IPS DF 4.7 (cell line): ENCODE measurements around the gene MIB1.
"Not testable (repeated sequence)": the region's sequence is repeated elsewhere in the genome, so short reads cannot be mapped to it uniquely, and the experiment has no call there.

ENCODE experiments used
- DNase-seq: peaks from one replicate; pipeline ENCODE4 v3.0.0-alpha.2; 2013; ENCODE audit warnings: low spot score; ENCODE audit errors: extremely low read depth

The MIB1 gene

GRCh38 chr18:21743166-21743832 is 2.7 kb downstream of the MIB1 start:
- no peak for DNase-seq

GRCh38 chr18:21745231-21745630 is 4.6 kb downstream of the MIB1 start:
- DNase-seq: no peak

DNA sequence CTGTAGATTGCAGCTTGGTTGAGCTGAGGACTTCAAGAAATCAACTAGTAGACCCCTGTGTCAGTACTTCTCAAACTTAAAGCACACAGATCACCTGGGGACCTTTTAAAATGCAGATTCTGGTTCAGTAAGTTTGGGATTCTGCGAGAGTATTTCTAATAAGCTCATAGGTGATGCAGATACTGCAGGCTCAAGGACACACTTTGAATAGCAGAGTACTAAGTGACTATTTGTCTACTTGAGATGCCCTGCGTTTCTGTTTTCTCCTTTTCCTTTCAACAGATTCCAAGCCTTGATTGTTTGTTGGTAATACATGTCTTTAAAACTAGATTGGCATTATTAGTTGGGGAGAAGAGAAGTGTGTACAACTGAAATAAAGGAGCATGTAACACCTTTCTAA is 6.7 kb downstream of the MIB1 start:
- no peak for DNase-seq

DNA sequence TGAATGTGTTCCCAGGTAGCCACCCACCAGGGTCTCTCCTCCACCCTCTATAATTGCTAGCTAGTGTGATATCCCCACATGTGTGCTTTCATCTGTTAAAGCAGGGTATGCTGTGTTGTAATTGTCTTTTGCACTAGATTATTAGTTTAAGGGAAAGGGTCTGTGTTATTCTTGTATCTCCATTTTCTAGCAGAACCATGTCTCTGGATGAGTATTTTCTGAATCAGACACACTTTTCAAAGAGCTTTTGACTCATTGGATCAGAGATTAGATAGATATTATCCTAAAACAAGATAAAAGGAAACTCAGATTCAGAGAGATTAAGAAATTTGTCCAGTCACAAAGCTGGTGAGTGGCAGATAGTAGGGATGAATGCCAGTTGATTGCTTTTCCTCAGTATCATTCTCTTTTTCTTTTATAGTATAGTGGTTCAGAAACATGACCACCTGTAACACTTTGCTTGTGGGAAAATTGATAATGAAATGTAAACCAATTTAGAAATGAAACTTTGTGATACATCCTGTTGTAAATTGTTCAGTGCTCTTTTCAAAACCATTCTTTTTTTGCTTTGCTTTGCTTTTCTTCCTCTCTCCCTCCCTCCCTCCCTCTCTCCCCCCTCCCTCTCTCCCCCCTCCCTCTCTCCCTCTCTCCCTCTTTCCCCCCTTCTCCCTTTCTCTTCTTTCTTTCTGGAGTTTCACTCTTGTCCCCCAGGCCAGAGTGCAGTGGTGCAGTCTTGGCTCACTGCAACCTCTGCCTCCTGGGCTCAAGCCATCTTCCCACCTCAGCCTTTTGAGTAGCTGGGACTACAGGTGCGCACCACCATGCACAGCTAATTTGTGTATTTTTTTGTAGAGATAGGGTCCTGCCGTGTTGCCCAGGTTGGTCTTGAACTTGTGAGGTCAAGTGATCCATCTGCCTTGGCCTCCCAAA is 7.4 kb downstream of the MIB1 start:
- DNase-seq: no peak

DNA sequence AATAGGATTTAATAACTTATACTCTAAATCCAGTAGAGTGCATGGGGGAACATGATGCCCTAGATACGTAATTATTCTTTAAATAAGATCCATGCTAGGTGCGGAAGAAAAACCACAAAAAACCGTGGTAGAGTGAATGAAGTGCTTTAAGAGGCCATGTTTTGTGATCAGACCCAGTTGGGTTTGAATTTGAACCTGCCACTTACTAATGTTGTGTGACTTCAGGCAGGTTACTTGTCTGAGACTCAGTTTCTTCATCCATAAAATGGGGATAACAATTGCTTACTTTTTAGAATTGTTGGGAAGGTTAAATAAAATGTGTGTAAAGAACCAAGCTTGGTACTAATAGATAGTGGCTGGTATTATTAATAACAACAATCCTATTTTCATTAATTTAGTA is 17.2 kb downstream of the MIB1 start:
- DNase-seq: no peak

GRCh38 chr18:21759836-21760235 is 19.2 kb downstream of the MIB1 start:
- DNase-seq: no peak

GRCh38 chr18:21760321-21760720 is 19.7 kb downstream of the MIB1 start:
- DNase-seq: no peak

- no peak for DNase-seq
These were observed 21.0 kb downstream of the MIB1 start for GRCh38 chr18:21761471-21762115.

DNA sequence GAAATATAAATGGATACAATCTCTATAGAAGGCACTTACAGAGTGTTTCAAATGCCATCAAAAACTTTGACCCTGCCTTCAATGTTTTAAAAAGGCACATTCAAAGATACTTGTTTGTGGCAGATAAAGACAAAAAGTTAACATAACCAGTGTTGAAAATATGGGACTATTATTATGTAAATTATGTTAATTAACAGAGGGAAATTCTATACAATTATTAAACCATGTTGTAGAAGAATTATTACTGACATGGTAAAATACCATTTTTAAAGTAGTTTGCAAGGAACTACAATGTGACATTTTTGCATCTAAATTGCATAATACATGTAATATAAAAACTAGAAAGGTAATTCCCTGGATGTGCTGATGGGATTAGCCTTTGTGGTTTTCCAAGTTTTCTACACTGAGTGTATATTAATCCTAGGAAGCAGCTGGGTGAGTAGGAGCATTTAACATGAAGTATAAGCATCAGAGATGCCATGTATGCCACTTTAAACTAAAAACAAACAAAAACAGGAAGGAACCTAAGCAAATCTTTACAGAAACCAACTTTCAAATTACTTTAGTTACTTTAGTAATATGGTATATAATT is 21.7 kb downstream of the MIB1 start:
- DNase-seq: no peak

- no peak for DNase-seq
These were observed 23.5 kb downstream of the MIB1 start for GRCh38 chr18:21763846-21764646.

GRCh38 chr18:21769206-21769605 is 28.6 kb downstream of the MIB1 start:
- no peak for DNase-seq

GRCh38 chr18:21774722-21775121 is 34.1 kb downstream of the MIB1 start:
- DNase-seq: no peak

GRCh38 chr18:21777814-21778213 is 37.2 kb downstream of the MIB1 start:
- DNase-seq: no peak

DNA sequence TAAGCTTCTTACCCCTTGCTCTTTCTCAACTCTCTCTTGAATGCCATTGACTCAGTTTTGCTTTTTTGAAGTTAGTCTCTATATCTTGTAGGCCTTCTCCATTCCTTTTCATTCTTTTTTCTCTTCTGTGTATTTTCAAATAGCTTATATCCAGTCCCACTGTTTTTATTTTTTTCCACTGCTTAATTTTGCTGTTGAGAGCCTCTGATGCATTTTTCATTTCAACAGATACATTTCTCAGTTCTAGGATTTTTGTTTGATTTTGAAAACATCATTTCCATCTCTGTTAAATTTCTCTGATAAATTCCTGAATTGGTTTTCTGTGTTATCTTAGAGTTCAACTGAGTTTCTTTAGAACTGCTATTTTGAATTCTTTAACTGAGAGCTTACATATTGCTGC is 45.9 kb downstream of the MIB1 start:
- no peak for DNase-seq

- not testable (repeated sequence) for DNase-seq
These were observed 55.5 kb downstream of the MIB1 start for GRCh38 chr18:21796089-21796488.

DNA sequence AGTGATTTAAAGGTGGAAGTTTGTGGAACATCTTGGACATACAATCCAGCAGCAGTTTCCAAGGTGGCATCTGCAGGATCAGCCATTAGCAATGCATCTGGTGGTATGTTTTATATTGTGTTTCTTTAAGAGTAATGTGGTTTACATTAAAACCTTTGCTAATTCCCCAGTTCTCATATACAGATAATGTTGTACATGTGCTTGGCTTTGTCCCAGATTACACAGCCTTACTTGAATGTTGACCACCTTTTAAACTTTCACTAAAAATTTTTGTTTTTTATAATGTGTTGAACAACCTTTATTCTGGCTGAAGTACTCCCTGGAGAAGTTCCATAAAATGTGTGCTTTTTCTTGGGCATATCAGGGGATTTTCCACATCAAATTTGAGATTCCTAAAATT is 57.5 kb downstream of the MIB1 start:
- DNase-seq: no peak

GRCh38 chr18:21799721-21800120 is 59.1 kb downstream of the MIB1 start:
- DNase-seq: no peak

DNA sequence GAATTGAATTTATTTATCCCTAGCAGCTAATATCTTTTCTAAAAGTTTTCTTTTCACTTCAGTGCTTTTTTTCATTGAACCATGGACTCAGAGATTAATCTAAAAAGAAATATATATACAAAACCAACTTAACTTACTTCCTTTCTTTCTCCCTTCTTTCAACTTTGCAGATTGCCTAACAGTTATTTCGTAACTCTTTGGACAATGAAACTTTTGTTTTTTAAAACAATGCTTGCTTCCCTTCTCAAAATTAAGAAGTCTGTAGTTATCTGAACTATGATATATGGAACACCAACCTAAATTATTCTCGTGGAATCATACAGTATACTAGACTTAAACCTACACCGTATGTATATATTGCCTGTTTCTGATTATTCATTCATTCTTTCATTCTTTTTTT is 62.9 kb downstream of the MIB1 start:
- DNase-seq: no peak

DNA sequence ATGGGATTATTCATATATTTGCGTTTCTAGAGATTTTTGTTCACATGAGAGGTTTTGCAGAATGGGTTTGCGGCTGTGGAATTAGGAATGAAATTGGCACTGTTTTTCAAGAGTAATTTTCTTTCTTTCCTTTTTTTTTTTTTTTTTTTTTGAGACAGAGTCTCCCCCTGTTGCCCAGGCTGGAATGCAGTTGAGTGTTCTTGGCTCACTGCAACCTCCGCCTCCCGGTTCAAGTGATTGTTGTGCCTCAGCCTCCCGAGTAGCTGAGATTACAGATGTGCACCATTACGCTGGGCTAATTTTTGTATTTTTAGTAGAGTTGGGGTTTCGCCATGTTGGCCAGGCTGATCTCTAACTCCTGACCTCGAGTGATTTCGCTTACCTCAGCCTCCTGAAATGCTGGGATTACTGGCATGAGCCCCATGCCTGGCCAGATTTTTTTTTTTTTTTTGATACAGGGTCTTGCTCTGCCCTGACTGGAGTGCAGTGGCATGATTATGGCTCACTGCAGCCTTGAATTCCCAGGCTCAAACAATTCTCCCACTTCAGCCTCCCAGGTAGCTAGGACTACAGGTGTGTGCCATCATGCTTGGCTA is 65.3 kb downstream of the MIB1 start:
- DNase-seq: no peak

DNA sequence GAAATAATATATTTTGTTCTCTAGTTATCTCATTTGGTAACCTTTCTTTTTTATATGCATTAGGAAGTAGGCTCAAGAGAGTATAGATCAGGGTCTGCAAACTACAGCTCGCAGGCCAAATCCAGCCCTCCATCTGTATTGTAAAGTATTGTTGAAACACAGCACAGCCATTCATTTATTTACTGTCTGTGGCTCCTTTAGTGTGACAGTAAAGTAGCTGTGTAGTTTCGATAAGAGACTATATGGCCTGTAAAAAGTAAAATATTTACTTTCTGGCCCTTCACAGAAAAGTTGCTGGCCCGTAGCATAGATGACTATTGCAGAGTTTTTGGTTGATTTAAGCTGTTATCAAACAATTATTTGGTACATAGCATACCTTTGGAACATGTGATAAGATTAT is 67.6 kb downstream of the MIB1 start:
- no peak for DNase-seq

- DNase-seq: no peak
These were observed 69.1 kb downstream of the MIB1 start for GRCh38 chr18:21809725-21810124.
